Keratinocyte (primary cell): Measurements from ENCODE around the gene ARHGAP45. TPM values are rescaled to one million over a fixed set of nuclear protein-coding genes. Genes with fewer than 3 reads are reported as not detected.

Source experiments
- DNase-seq: peaks from one replicate; pipeline ENCODE4 v3.0.0-alpha.2; 2011; ENCODE audit warnings: low read depth, missing footprints, low spot score
- FAIRE-seq: peaks from 2 replicates; lab custom pipeline; 2011; peaks lifted over from hg19 to GRCh38; lab: Jason Lieb, UNC
- H2AFZ ChIP-seq: 2 replicates; pipeline ENCODE4 v1.6.0; 2012; ENCODE audit warnings: low read length, control low read depth, inconsistent platforms; ENCODE audit not compliant: control insufficient read depth
- H3K27ac ChIP-seq: 2 replicates; pipeline ENCODE4 v1.5.1; 2011; ENCODE audit warnings: low read length; ENCODE audit not compliant: control insufficient read depth, insufficient read depth
- H3K27me3 ChIP-seq: 3 replicates; pipeline ENCODE4 v1.6.0; 2011; ENCODE audit warnings: low read length; ENCODE audit not compliant: control insufficient read depth, insufficient read depth; ENCODE audit errors: extremely low read depth
- H3K36me3 ChIP-seq, 2 experiments: 2 replicates in 1 of 2; 3 replicates in 1 of 2; pipeline ENCODE4 v1.5.1; 2011; ENCODE audit warnings: low read length in 2 of 2, mild to moderate bottlenecking in 1 of 2; ENCODE audit not compliant: control insufficient read depth in 2 of 2, insufficient read depth in 2 of 2; ENCODE audit errors: extremely low read depth in 1 of 2
- H3K4me1 ChIP-seq: 3 replicates; pipeline ENCODE4 v1.5.1; 2011; ENCODE audit warnings: low read length; ENCODE audit not compliant: control insufficient read depth, insufficient read depth; ENCODE audit errors: extremely low read depth
- H3K4me2 ChIP-seq: 3 replicates; pipeline ENCODE4 v1.6.0; 2011; ENCODE audit warnings: low read depth, low read length; ENCODE audit not compliant: control insufficient read depth, insufficient read depth; ENCODE audit errors: extremely low read depth
- H3K4me3 ChIP-seq, 3 experiments: fragments of 200-600 bp in 1 of 3; sonication (generic) in 1 of 3; 2 replicates in 2 of 3; 3 replicates in 1 of 3; pipeline ENCODE4 v1.5.1; 2011 to 2016; ENCODE audit warnings: low read length in 3 of 3, mild to moderate bottlenecking in 3 of 3, control low read depth in 2 of 3, inconsistent platforms in 1 of 3, low read depth in 1 of 3, mixed read lengths in 1 of 3, mixed run types in 1 of 3, moderate library complexity in 1 of 3; ENCODE audit not compliant: control insufficient read depth in 2 of 3, insufficient read depth in 2 of 3; ENCODE audit errors: extremely low read depth in 1 of 3
- H3K79me2 ChIP-seq: 2 replicates; pipeline ENCODE4 v1.6.0; 2012; ENCODE audit warnings: low read length; ENCODE audit not compliant: control insufficient read depth, insufficient read depth
- H3K9ac ChIP-seq: 3 replicates; pipeline ENCODE4 v1.6.0; 2011; ENCODE audit warnings: low read length; ENCODE audit not compliant: control insufficient read depth, insufficient read depth; ENCODE audit errors: extremely low read depth
- H3K9me1 ChIP-seq: 3 replicates; pipeline ENCODE4 v1.6.0; 2011; ENCODE audit warnings: low read length; ENCODE audit not compliant: control insufficient read depth, insufficient read depth; ENCODE audit errors: extremely low read depth
- H3K9me3 ChIP-seq: 2 replicates; pipeline ENCODE4 v1.5.1; 2012; ENCODE audit warnings: low read depth, low read length; ENCODE audit not compliant: control insufficient read depth
- H4K20me1 ChIP-seq: 3 replicates; pipeline ENCODE4 v1.6.0; 2011; ENCODE audit warnings: low read length; ENCODE audit not compliant: control insufficient read depth, insufficient read depth; ENCODE audit errors: extremely low read depth
- EZH2 ChIP-seq: IDR thresholded peaks from one replicate; pipeline ENCODE4 v1.6.1; 2012; ENCODE audit warnings: inconsistent platforms, mild to moderate bottlenecking, low read length, moderate library complexity
- dilution Hi-C: fragments of 300-500 bp; cut with MboI; formaldehyde crosslinking; loops from one replicate; pipeline ENCODE4 v1.7.0; 2020; ENCODE audit warnings: low sequenced_read_pairs; ENCODE audit not compliant: extremely low pct_ligation_motif_present
- polyA plus RNA-seq, 5 experiments: library from polyadenylated mRNA; depleted of rRNA in 3 of 5; stranded (reverse) in 3 of 5; stranded (forward) in 1 of 5; unstranded in 1 of 5; fragments of >200 nt; gene quantifications; 1 replicate in 1 of 5; 2 replicates in 3 of 5; 3 replicates in 1 of 5; pipeline versions ENCODE4 v1.2.1 to v1.2.3, GENCODE V29; 2011 to 2012; ENCODE audit warnings: missing spikeins in 2 of 5, low read depth in 1 of 5, low replicate concordance in 1 of 5
- TF ChIP-seq, protein P1 (sequence below), 3 experiments: IDR thresholded peaks in 1 of 3; conservative IDR thresholded peaks in 1 of 3; optimal IDR thresholded peaks in 1 of 3; 2 replicates in 2 of 3; 3 replicates in 1 of 3; pipeline versions ENCODE3 to v1.5.1; 2011; ENCODE audit warnings: low read length in 3 of 3, mild to moderate bottlenecking in 3 of 3, moderate library complexity in 2 of 3, control low read depth in 1 of 3, inconsistent platforms in 1 of 3; ENCODE audit not compliant: insufficient read depth in 2 of 3; ENCODE audit errors: extremely low read depth in 1 of 3

Gene ARHGAP45
- polyA plus RNA-seq, 1 donor (not counting 4 experiments of a cell fraction or from before 2014, with no cell fraction given), result 0.56 TPM

DNA sequence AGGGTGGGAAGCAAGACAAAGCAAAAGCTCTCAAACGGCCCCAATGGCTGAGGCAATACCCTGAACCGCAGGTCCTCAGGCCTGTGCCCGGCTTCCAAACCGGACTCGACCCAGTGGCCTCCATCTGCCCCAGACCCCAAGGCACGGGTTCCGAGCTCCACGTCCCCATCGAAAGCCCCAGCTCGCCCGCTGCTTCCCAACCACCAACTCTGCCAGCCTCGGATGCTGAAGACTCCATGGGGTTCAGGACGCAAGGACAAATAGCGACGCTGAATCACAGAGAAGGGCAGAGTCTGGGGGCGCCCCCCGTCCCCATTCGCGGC, 27.6 kb downstream of the ARHGAP45 start:
- H3K27ac ChIP-seq, result peak overlapping the region; percentile 64
- no peak overlapping the region for H2AFZ ChIP-seq
- H4K20me1 ChIP-seq, result no peaks in the 10 kb centered on the region
- no peaks in the 10 kb centered on the region for H3K27me3 ChIP-seq
- H3K9ac ChIP-seq, result peak overlapping the region; percentile 91
- H3K4me2 ChIP-seq, result peak overlapping the region; percentile 78
- H3K36me3 ChIP-seq, result peaks cover 8 to 12% of the 10 kb centered on the region in 2 experiments
- peak overlapping the region; percentile 66 to 93 (median 72) for H3K4me3 ChIP-seq
- dilution Hi-C loops, result no loop called here
- FAIRE-seq (no peak), DNase-seq (no peak)
- H3K9me3 ChIP-seq, result no peaks in the 10 kb centered on the region
- peaks cover 18% of the 10 kb centered on the region for H3K4me1 ChIP-seq
- H3K79me2 ChIP-seq, result peaks cover 33% of the 10 kb centered on the region
- no peaks in the 10 kb centered on the region for H3K9me1 ChIP-seq
- no peak for TF ChIP-seq EZH2
- TF ChIP-seq, protein P1, sequence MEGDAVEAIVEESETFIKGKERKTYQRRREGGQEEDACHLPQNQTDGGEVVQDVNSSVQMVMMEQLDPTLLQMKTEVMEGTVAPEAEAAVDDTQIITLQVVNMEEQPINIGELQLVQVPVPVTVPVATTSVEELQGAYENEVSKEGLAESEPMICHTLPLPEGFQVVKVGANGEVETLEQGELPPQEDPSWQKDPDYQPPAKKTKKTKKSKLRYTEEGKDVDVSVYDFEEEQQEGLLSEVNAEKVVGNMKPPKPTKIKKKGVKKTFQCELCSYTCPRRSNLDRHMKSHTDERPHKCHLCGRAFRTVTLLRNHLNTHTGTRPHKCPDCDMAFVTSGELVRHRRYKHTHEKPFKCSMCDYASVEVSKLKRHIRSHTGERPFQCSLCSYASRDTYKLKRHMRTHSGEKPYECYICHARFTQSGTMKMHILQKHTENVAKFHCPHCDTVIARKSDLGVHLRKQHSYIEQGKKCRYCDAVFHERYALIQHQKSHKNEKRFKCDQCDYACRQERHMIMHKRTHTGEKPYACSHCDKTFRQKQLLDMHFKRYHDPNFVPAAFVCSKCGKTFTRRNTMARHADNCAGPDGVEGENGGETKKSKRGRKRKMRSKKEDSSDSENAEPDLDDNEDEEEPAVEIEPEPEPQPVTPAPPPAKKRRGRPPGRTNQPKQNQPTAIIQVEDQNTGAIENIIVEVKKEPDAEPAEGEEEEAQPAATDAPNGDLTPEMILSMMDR (optimal IDR thresholded peaks at IDR 0.05 in 1 of 3, IDR thresholded peaks at IDR 0.05 in 1 of 3, conservative IDR thresholded peaks at IDR 0.05 in 1 of 3; ENCODE audit: extremely low read depth in 1 of 3, insufficient read depth in 2 of 3, low read length in 3 of 3), result no peak

DNA sequence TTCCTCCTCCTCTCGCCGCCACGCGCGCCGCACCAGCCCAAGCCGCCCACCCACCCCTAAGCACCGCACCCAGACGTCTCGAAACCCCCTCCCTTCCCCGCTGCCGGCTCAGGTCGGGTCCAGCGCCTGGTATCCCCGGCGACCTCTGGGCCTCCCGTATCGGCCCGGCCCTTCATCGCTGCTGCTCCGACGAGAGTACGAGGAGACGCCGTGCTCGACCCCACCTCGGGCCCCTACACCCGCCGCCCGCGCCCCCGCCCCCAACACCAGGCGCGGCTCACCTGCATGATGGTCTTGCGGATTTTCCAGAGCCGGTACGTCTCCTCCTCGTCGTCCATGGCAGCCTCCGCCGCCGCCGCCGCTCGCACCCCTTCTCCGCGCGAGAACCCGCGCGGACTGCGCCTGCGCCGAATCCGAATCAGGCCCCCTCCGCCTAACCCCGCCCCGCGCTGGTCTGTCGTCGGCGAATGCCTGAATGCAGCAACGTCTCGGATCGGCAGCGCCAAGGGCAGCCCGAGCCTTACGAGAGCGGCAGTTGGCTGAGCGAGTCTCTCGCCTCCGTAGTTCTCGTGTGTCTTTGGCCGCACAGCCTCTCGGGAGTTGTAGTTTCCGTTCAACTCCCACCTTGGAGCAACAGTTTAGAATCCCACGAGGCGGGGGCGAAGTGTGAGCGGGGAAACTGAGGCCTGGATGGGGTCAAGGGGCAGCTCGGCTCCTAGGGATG, 28.2 kb downstream of the ARHGAP45 start, which contains the start of gene POLR2E:
Gene POLR2E, minus strand, starts transcription at position 398 of the 724 bp plus-strand sequence. Its CDS starts 60 bp downstream, at position 338.
- Histone ChIP-seq H3K4me3 (peak within 1 kb of the TSS; percentile 66 to 93 (median 72)), H3K79me2 (peaks cover 33% of the 10 kb centered on the region), H4K20me1 (no peaks in the 10 kb centered on the region), H2AFZ (peak within 1 kb of the TSS; percentile 30), H3K9ac (peak within 1 kb of the TSS; percentile 91), H3K27me3 (no peaks in the 10 kb centered on the region), H3K36me3 (peaks cover 8 to 11% of the 10 kb centered on the region in 2 experiments), H3K4me2 (peak within 1 kb of the TSS; percentile 78), H3K27ac (peak within 1 kb of the TSS; percentile 64), H3K9me3 (peaks cover 2% of the 10 kb centered on the region), H3K4me1 (peaks cover 18% of the 10 kb centered on the region), H3K9me1 (no peaks in the 10 kb centered on the region)
- TF ChIP-seq, protein P1 (optimal IDR thresholded peaks at IDR 0.05 in 1 of 3, IDR thresholded peaks at IDR 0.05 in 1 of 3, conservative IDR thresholded peaks at IDR 0.05 in 1 of 3; ENCODE audit: extremely low read depth in 1 of 3, insufficient read depth in 2 of 3, low read length in 3 of 3), result no peak
- TF ChIP-seq EZH2, result no peak
- FAIRE-seq (peak; percentile 44), DNase-seq (peak; percentile 82)
- dilution Hi-C loops, result no loop called here
